ENCODE data around the gene LDLRAD4.

The LDLRAD4 gene

GRCh38 chr18:13356032-13356431 is 137.5 kb downstream of the LDLRAD4 start:
- H3K9ac ChIP-seq (ENCODE audit: low read depth in 1 of 2, low read length in 2 of 2) = no peak overlapping the region
- H3K36me3 ChIP-seq (ENCODE audit: control insufficient read depth in 2 of 2, insufficient read depth in 2 of 2, low read length in 2 of 2) = no peaks in the 10 kb centered on the region
- H3K27ac ChIP-seq (ENCODE audit: low read depth in 2 of 2, low read length in 2 of 2) = no peak overlapping the region
- H3K4me3 ChIP-seq (ENCODE audit: low read length in 2 of 2) = no peak overlapping the region
- H3K9me3 ChIP-seq (ENCODE audit: control insufficient read depth in 2 of 2, low read length in 2 of 2) = no peaks in the 10 kb centered on the region
- H3K27me3 ChIP-seq (ENCODE audit: control insufficient read depth in 2 of 2, insufficient read depth in 2 of 2, low read length in 2 of 2) = no peaks in the 10 kb centered on the region
- H3K4me1 ChIP-seq (ENCODE audit: control insufficient read depth in 2 of 2, insufficient read depth in 2 of 2, low read length in 2 of 2) = peaks cover 0 to 4% of the 10 kb centered on the region in 2 donors

- no peaks in the 10 kb centered on the region for H3K36me3 ChIP-seq (ENCODE audit: control insufficient read depth in 2 of 2, insufficient read depth in 2 of 2, low read length in 2 of 2)
- H3K4me3 ChIP-seq (ENCODE audit: low read length in 2 of 2) = no peak overlapping the region
- H3K4me1 ChIP-seq (ENCODE audit: control insufficient read depth in 2 of 2, insufficient read depth in 2 of 2, low read length in 2 of 2) = peaks cover 0 to 4% of the 10 kb centered on the region in 2 donors
- H3K27me3 ChIP-seq (ENCODE audit: control insufficient read depth in 2 of 2, insufficient read depth in 2 of 2, low read length in 2 of 2) = no peaks in the 10 kb centered on the region
- no peak overlapping the region for H3K27ac ChIP-seq (ENCODE audit: low read depth in 2 of 2, low read length in 2 of 2)
- H3K9me3 ChIP-seq (ENCODE audit: control insufficient read depth in 2 of 2, low read length in 2 of 2) = no peaks in the 10 kb centered on the region
- H3K9ac ChIP-seq (ENCODE audit: low read depth in 1 of 2, low read length in 2 of 2) = no peak overlapping the region
Measured at GRCh38 chr18:13357289-13357688, 138.7 kb downstream of the LDLRAD4 start.

GRCh38 chr18:13359210-13359609 is 140.7 kb downstream of the LDLRAD4 start:
- Histone ChIP-seq H3K4me3 (ENCODE audit: low read length in 2 of 2) (no peak overlapping the region), H3K36me3 (ENCODE audit: control insufficient read depth in 2 of 2, insufficient read depth in 2 of 2, low read length in 2 of 2) (no peaks in the 10 kb centered on the region), H3K27ac (ENCODE audit: low read depth in 2 of 2, low read length in 2 of 2) (no peak overlapping the region), H3K9me3 (ENCODE audit: control insufficient read depth in 2 of 2, low read length in 2 of 2) (no peaks in the 10 kb centered on the region), H3K27me3 (ENCODE audit: control insufficient read depth in 2 of 2, insufficient read depth in 2 of 2, low read length in 2 of 2) (no peaks in the 10 kb centered on the region), H3K4me1 (ENCODE audit: control insufficient read depth in 2 of 2, insufficient read depth in 2 of 2, low read length in 2 of 2) (no peaks in the 10 kb centered on the region), H3K9ac (ENCODE audit: low read depth in 1 of 2, low read length in 2 of 2) (no peak overlapping the region)

DNA sequence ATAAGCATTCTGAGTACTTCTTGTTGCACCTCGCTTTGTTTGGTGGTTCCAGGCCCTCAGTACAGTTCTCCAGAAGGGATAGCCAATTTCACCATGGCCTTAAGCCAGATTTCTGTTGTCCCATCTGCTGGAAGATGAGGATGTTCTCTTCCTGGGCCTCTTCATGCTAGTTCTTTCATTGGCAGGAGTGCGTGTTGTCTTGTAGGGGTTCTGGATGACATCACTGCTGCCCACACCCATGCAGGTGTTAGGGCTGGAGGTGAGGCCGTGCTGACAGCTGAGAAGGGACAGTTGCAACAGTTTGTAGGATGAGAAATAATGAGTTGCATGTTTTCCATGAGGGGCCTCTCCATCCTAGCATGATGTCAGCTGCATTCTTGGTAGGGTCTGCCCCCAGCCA is 142.9 kb downstream of the LDLRAD4 start:
- H3K27me3 ChIP-seq (ENCODE audit: control insufficient read depth in 2 of 2, insufficient read depth in 2 of 2, low read length in 2 of 2) = no peaks in the 10 kb centered on the region
- H3K36me3 ChIP-seq (ENCODE audit: control insufficient read depth in 2 of 2, insufficient read depth in 2 of 2, low read length in 2 of 2) = no peaks in the 10 kb centered on the region
- H3K4me1 ChIP-seq (ENCODE audit: control insufficient read depth in 2 of 2, insufficient read depth in 2 of 2, low read length in 2 of 2) = no peaks in the 10 kb centered on the region
- H3K4me3 ChIP-seq (ENCODE audit: low read length in 2 of 2) = no peak overlapping the region
- no peak overlapping the region for H3K9ac ChIP-seq (ENCODE audit: low read depth in 1 of 2, low read length in 2 of 2)
- H3K27ac ChIP-seq (ENCODE audit: low read depth in 2 of 2, low read length in 2 of 2) = no peak overlapping the region
- H3K9me3 ChIP-seq (ENCODE audit: control insufficient read depth in 2 of 2, low read length in 2 of 2) = no peaks in the 10 kb centered on the region

GRCh38 chr18:13362051-13362450 is 143.5 kb downstream of the LDLRAD4 start:
- Histone ChIP-seq H3K27ac (ENCODE audit: low read depth in 2 of 2, low read length in 2 of 2) (no peak overlapping the region), H3K27me3 (ENCODE audit: control insufficient read depth in 2 of 2, insufficient read depth in 2 of 2, low read length in 2 of 2) (no peaks in the 10 kb centered on the region), H3K4me1 (ENCODE audit: control insufficient read depth in 2 of 2, insufficient read depth in 2 of 2, low read length in 2 of 2) (no peaks in the 10 kb centered on the region), H3K9ac (ENCODE audit: low read depth in 1 of 2, low read length in 2 of 2) (no peak overlapping the region), H3K4me3 (ENCODE audit: low read length in 2 of 2) (no peak overlapping the region), H3K36me3 (ENCODE audit: control insufficient read depth in 2 of 2, insufficient read depth in 2 of 2, low read length in 2 of 2) (no peaks in the 10 kb centered on the region), H3K9me3 (ENCODE audit: control insufficient read depth in 2 of 2, low read length in 2 of 2) (no peaks in the 10 kb centered on the region)

DNA sequence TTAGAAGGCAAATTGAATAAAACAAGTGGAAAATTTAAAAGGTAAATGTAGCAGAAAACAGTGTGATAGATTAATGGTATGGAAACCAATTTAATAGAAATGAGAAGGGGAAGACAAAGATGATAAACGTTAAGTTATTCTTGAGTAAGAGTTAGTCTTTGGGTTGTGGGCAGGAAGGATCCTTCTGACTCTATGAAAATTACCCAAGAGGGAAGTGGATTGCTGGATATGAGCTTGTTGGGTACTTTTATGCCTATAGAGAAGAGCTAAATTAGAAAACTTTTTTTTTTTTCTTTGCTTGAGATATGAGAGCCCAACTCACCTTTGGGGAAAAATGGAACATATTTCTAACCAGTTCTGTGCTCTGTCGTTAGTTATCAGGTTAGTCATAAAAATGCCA is 144.0 kb downstream of the LDLRAD4 start:
- Histone ChIP-seq H3K9me3 (ENCODE audit: control insufficient read depth in 2 of 2, low read length in 2 of 2) (no peaks in the 10 kb centered on the region), H3K4me1 (ENCODE audit: control insufficient read depth in 2 of 2, insufficient read depth in 2 of 2, low read length in 2 of 2) (no peaks in the 10 kb centered on the region), H3K4me3 (ENCODE audit: low read length in 2 of 2) (no peak overlapping the region)

GRCh38 chr18:13363359-13363758 is 144.8 kb downstream of the LDLRAD4 start:
- Histone ChIP-seq H3K9ac (ENCODE audit: low read depth in 1 of 2, low read length in 2 of 2) (no peak overlapping the region), H3K4me3 (ENCODE audit: low read length in 2 of 2) (no peak overlapping the region), H3K27me3 (ENCODE audit: control insufficient read depth in 2 of 2, insufficient read depth in 2 of 2, low read length in 2 of 2) (no peaks in the 10 kb centered on the region), H3K4me1 (ENCODE audit: control insufficient read depth in 2 of 2, insufficient read depth in 2 of 2, low read length in 2 of 2) (no peaks in the 10 kb centered on the region), H3K9me3 (ENCODE audit: control insufficient read depth in 2 of 2, low read length in 2 of 2) (no peaks in the 10 kb centered on the region), H3K27ac (ENCODE audit: low read depth in 2 of 2, low read length in 2 of 2) (no peak overlapping the region), H3K36me3 (ENCODE audit: control insufficient read depth in 2 of 2, insufficient read depth in 2 of 2, low read length in 2 of 2) (no peaks in the 10 kb centered on the region)

More for the DNA sequence above, 144.0 kb downstream of the LDLRAD4 start:
- Histone ChIP-seq H3K27me3 (ENCODE audit: control insufficient read depth in 2 of 2, insufficient read depth in 2 of 2, low read length in 2 of 2) (no peaks in the 10 kb centered on the region), H3K27ac (ENCODE audit: low read depth in 2 of 2, low read length in 2 of 2) (no peak overlapping the region), H3K36me3 (ENCODE audit: control insufficient read depth in 2 of 2, insufficient read depth in 2 of 2, low read length in 2 of 2) (no peaks in the 10 kb centered on the region), H3K9ac (ENCODE audit: low read depth in 1 of 2, low read length in 2 of 2) (no peak overlapping the region)

DNA sequence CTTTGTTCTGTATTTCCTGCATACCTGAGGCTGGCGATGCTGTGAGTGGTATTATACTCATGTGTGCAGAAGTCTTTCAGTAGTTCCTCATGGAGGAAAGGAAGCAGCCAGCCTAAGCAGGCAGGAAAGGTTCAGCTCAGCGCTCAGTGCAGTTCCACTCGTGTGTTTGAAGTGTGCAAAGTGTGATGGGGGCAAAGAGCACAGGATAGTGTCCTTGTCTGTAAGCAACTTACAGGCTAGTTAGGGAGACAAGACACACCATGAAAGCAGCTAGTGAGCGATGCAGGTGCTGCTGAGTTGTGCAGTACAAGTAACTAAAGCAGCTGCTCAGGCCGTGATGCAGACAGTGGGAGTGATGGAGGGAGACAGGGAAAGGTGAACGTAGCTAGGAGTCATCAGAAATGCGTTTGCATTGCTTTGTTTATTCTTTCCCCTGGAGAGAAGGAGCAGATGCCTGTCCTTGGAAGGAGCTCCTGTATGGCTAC is 146.2 kb downstream of the LDLRAD4 start:
- Histone ChIP-seq H3K27me3 (ENCODE audit: control insufficient read depth in 2 of 2, insufficient read depth in 2 of 2, low read length in 2 of 2) (no peaks in the 10 kb centered on the region), H3K9ac (ENCODE audit: low read depth in 1 of 2, low read length in 2 of 2) (no peak overlapping the region), H3K4me1 (ENCODE audit: control insufficient read depth in 2 of 2, insufficient read depth in 2 of 2, low read length in 2 of 2) (peaks cover 5 to 8% of the 10 kb centered on the region in 2 donors), H3K27ac (ENCODE audit: low read depth in 2 of 2, low read length in 2 of 2) (no peak overlapping the region), H3K36me3 (ENCODE audit: control insufficient read depth in 2 of 2, insufficient read depth in 2 of 2, low read length in 2 of 2) (no peaks in the 10 kb centered on the region), H3K9me3 (ENCODE audit: control insufficient read depth in 2 of 2, low read length in 2 of 2) (no peaks in the 10 kb centered on the region), H3K4me3 (ENCODE audit: low read length in 2 of 2) (no peak overlapping the region)

- Histone ChIP-seq H3K27ac (ENCODE audit: low read depth in 2 of 2, low read length in 2 of 2) (no peak overlapping the region), H3K36me3 (ENCODE audit: control insufficient read depth in 2 of 2, insufficient read depth in 2 of 2, low read length in 2 of 2) (no peaks in the 10 kb centered on the region), H3K4me1 (ENCODE audit: control insufficient read depth in 2 of 2, insufficient read depth in 2 of 2, low read length in 2 of 2) (peaks cover 11 to 15% of the 10 kb centered on the region in 2 donors), H3K9me3 (ENCODE audit: control insufficient read depth in 2 of 2, low read length in 2 of 2) (no peaks in the 10 kb centered on the region), H3K9ac (ENCODE audit: low read depth in 1 of 2, low read length in 2 of 2) (no peak overlapping the region), H3K27me3 (ENCODE audit: control insufficient read depth in 2 of 2, insufficient read depth in 2 of 2, low read length in 2 of 2) (no peaks in the 10 kb centered on the region), H3K4me3 (ENCODE audit: low read length in 2 of 2) (no peak overlapping the region)
Measured at GRCh38 chr18:13366131-13366530, 147.6 kb downstream of the LDLRAD4 start.

DNA sequence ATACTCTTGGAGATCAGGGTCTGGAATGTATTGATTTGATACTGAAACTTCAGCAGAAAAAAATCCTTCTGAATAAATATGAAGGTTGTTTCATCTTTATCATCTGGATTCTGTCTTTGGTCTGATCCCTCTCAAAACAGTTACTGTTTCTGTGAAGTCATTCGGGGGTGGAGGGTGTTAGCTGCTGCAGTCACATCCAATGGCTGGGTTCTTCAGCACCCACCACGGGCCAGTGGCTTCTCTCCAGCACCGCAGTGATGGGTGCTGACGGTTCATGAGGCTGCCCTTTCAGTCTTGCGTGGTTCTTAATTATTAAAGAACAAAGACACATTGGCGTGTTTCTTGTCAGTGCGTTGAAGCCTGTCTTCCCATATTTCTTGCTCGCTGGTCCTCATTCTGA is 148.0 kb downstream of the LDLRAD4 start:
- no peak overlapping the region for H3K9ac ChIP-seq (ENCODE audit: low read depth in 1 of 2, low read length in 2 of 2)
- H3K9me3 ChIP-seq (ENCODE audit: control insufficient read depth in 2 of 2, low read length in 2 of 2) = no peaks in the 10 kb centered on the region
- no peaks in the 10 kb centered on the region for H3K36me3 ChIP-seq (ENCODE audit: control insufficient read depth in 2 of 2, insufficient read depth in 2 of 2, low read length in 2 of 2)
- no peak overlapping the region for H3K27ac ChIP-seq (ENCODE audit: low read depth in 2 of 2, low read length in 2 of 2)
- H3K4me3 ChIP-seq (ENCODE audit: low read length in 2 of 2) = no peak overlapping the region
- no peaks in the 10 kb centered on the region for H3K27me3 ChIP-seq (ENCODE audit: control insufficient read depth in 2 of 2, insufficient read depth in 2 of 2, low read length in 2 of 2)
- peaks cover 11 to 15% of the 10 kb centered on the region in 2 donors for H3K4me1 ChIP-seq (ENCODE audit: control insufficient read depth in 2 of 2, insufficient read depth in 2 of 2, low read length in 2 of 2)
